Urinary bladder (tissue), 4 donors: ENCODE data around the gene SNX14. TPM values are rescaled to one million over a fixed set of nuclear protein-coding genes. Genes with fewer than 3 reads are reported as not detected.

ENCODE experiments used
- DNase-seq: peaks from one replicate; pipeline ENCODE4 v3.0.0-alpha.2; 2015; ENCODE audit errors: extremely low spot score
- H3K27ac ChIP-seq: one replicate; pipeline ENCODE4 v1.5.1; 2013; ENCODE audit warnings: low read depth, mild to moderate bottlenecking, moderate library complexity
- H3K36me3 ChIP-seq: one replicate; pipeline ENCODE4 v1.6.1; 2013; ENCODE audit warnings: mild to moderate bottlenecking, moderate library complexity; ENCODE audit not compliant: insufficient read depth
- H3K4me1 ChIP-seq: one replicate; pipeline ENCODE4 v1.6.1; 2013; ENCODE audit warnings: mild to moderate bottlenecking, moderate library complexity; ENCODE audit not compliant: insufficient read depth
- H3K4me3 ChIP-seq: one replicate; pipeline ENCODE4 v1.5.1; 2013; ENCODE audit warnings: low read depth, low read length
- WGBS: extraction: QIAGEN DNeasy Blood & Tissue Kit; methylation state at CpG from one replicate; pipeline ENCODE4 v1.1.7; 2013; 5-methylcytosine and 5-hydroxymethylcytosine counted together
- polyA plus RNA-seq: library from polyadenylated mRNA; stranded (reverse); fragments of 200-250 nt; gene quantifications from one replicate; pipeline ENCODE4 v1.2.3, GENCODE V29; 2013
- total RNA-seq: library from RNA; depleted of rRNA; stranded (reverse); fragments of >200 nt; gene quantifications from one replicate; pipeline ENCODE4 v1.2.3, GENCODE V29; 2014
- donor health status: healthy with polysubstance abuse.
- donor health status: healthy.

Gene SNX14
- total and polyA plus RNA-seq, 2 donors: 43.1 to 207 TPM

DNA sequence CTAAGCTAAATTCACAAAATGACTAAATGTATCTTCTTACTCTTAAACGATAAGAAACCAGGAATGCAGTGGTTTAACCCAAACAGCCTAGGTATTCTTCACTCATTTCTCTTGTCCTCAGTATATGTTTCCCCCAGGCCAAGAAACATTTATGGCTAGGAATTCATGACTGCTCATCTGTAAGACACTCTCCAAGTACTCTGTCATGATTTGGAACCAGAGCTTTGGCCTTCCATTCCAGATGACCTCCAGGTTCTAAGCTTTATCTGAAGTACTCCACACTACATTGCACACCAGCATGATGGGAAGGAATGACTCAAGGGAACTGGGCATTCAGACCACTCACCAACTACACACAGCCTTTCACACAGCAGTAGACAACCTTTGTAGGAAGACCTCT is 114.5 kb downstream of the SNX14 start:
- DNase-seq: no peak
- no peaks in the 10 kb centered on the region for H3K4me1 ChIP-seq
- no peaks in the 10 kb centered on the region for H3K36me3 ChIP-seq
- H3K27ac ChIP-seq: no peak overlapping the region
- WGBS: 90% methylated on average over 1 of the region's 1 CpG
- no peak overlapping the region for H3K4me3 ChIP-seq

GRCh38 chr6:85476532-85476931 is 117.1 kb downstream of the SNX14 start:
- Histone ChIP-seq H3K36me3 (no peaks in the 10 kb centered on the region), H3K27ac (no peak overlapping the region), H3K4me1 (no peaks in the 10 kb centered on the region), H3K4me3 (no peak overlapping the region)
- DNase-seq: no peak
- 94% methylated on average over 4 of the region's 4 CpGs for WGBS

GRCh38 chr6:85473748-85474147 is 119.9 kb downstream of the SNX14 start:
- H3K27ac ChIP-seq: no peak overlapping the region
- no peaks in the 10 kb centered on the region for H3K4me1 ChIP-seq
- WGBS: 100% methylated on average over 1 of the region's 1 CpG
- H3K36me3 ChIP-seq: no peaks in the 10 kb centered on the region
- no peak overlapping the region for H3K4me3 ChIP-seq
- DNase-seq: no peak

- no peak for DNase-seq
- Histone ChIP-seq H3K4me3 (no peak overlapping the region), H3K4me1 (no peaks in the 10 kb centered on the region), H3K27ac (no peak overlapping the region), H3K36me3 (no peaks in the 10 kb centered on the region)
- 69% methylated on average over 1 of the region's 1 CpG for WGBS
Observed at GRCh38 chr6:85472744-85473143, 120.9 kb downstream of the SNX14 start.

DNA sequence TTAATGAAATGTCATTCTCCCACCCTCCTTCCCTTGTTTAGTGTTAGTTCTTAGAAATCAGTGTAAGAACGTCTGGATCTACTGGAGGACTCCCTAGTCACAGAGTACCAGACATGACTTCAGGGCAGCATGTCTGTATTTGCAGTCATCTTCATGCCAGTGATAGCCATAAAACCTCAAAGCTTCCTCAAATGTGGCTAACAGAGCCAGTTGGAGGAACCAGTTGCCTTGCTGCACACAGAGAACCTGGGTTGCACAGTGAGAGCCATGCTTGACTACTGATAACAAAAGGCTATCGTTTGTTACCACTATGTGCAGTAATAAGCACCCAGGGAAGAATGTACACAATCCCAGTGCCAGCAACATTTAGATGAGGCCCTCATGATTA is 123.6 kb downstream of the SNX14 start:
- no peaks in the 10 kb centered on the region for H3K36me3 ChIP-seq
- no peaks in the 10 kb centered on the region for H3K4me1 ChIP-seq
- no peak overlapping the region for H3K4me3 ChIP-seq
- WGBS: 70% methylated on average over 2 of the region's 2 CpGs
- no peak for DNase-seq
- no peak overlapping the region for H3K27ac ChIP-seq

GRCh38 chr6:85469276-85470022 is 124.2 kb downstream of the SNX14 start:
- Histone ChIP-seq H3K36me3 (no peaks in the 10 kb centered on the region), H3K27ac (no peak overlapping the region), H3K4me1 (no peaks in the 10 kb centered on the region), H3K4me3 (no peak overlapping the region)
- DNase-seq: no peak
- 80% methylated on average over 2 of the region's 2 CpGs for WGBS

DNA sequence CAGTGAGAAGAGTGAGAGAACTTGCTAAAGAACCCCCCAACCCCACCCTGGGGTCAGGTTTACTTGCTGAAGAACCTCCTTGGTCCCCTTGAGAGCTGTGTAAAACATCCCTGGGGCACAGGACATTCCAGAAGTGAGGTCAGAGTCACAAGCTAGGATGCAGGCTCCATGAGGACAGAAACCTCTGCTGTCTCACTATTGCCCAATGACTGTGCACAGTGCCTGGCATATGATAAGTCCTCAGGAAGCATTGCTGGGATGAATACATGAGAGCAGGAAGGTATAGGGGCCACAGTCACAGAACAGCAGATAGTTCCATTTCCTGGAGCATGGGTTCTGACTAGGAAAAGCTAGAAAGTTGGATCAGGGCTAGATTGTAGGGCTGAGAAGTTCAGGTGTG is 125.3 kb downstream of the SNX14 start:
- Histone ChIP-seq H3K36me3 (no peaks in the 10 kb centered on the region), H3K4me3 (no peak overlapping the region), H3K4me1 (no peaks in the 10 kb centered on the region), H3K27ac (no peak overlapping the region)
- DNase-seq: no peak

DNA sequence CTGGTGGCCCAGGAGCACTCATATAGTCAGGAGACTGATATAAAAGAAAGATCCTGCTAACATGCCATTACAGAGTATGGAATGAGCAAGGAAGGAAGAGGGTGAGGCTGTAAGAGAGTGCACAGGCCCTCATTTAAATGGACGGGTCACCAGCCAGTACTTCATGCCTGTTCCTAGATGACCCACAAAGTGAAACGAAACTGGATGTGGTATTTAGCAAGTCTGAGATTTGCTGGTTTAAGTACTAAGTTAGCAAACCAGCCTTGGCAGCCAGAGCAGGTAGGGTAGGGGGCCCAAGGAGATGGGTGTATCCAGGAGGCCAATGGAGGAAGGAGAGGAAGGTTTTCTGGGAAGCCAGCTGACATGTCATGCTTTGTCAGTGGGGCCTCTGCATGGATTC is 127.9 kb downstream of the SNX14 start:
- DNase-seq: no peak
- 75% methylated on average over 2 of the region's 2 CpGs for WGBS
- H3K36me3 ChIP-seq: no peaks in the 10 kb centered on the region
- no peaks in the 10 kb centered on the region for H3K4me1 ChIP-seq
- H3K4me3 ChIP-seq: no peak overlapping the region
- no peak overlapping the region for H3K27ac ChIP-seq

- DNase-seq: no peak
- Histone ChIP-seq H3K27ac (no peak overlapping the region), H3K4me1 (no peaks in the 10 kb centered on the region)
Observed at GRCh38 chr6:85464722-85465150, 128.9 kb downstream of the SNX14 start.

DNA sequence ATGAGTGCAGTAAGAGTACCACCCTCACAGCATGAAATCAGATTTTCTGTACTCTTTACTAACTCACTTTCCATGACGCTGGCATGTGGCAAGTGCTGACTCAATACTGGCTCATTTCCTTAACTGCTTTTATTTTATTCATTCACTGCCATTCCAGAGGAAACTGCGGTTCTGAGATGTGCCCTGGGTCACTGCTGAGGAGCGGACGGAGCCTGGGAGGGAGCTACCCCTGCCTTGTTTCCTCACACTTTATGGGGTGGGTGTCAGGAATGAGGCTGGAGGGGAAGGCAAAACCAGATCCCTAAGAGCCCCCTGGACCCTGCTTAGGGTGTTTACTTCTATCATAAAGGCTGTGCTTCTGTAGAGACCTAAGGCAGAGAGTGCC is 129.4 kb downstream of the SNX14 start:
- WGBS: 62% methylated on average over 4 of the region's 4 CpGs
- no peak overlapping the region for H3K27ac ChIP-seq
- H3K36me3 ChIP-seq: no peaks in the 10 kb centered on the region
- no peak for DNase-seq
- no peak overlapping the region for H3K4me3 ChIP-seq
- H3K4me1 ChIP-seq: no peaks in the 10 kb centered on the region

More at GRCh38 chr6:85464722-85465150, 128.9 kb downstream of the SNX14 start:
- WGBS: 72% methylated on average over 4 of the region's 4 CpGs
- Histone ChIP-seq H3K4me3 (no peak overlapping the region), H3K36me3 (no peaks in the 10 kb centered on the region)

DNA sequence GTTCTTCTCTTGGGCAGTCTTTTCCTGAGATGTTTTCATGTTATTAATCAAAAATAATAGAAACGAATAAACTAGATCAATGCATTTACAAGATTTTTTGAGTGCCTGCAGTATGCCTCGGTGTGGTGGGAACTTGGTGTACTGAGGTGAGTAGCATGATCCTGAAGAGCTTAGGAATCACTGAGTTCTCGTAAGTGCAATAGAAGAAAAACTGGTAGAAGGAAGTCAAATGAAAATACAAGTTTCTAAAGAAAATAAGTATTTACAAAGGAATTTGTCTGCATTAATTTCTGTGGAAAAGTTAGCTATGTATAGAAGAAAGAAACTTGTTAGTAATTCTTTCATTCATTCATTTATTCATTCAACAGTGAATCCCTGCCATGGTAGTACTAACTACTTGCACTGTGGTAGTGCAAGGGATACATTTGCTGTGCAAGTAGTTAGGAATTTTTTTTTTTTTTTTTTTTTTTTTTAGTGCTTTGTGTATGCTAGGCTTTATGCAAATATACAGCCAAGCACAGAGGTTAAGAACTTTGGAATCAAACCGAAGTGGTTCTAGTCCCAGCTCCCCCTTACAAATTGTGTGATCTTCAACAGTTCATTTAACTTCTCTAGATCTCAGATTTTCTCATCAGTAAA is 129.9 kb downstream of the SNX14 start:
- WGBS: 80% methylated on average over 4 of the region's 4 CpGs
- no peak overlapping the region for H3K27ac ChIP-seq
- no peaks in the 10 kb centered on the region for H3K4me1 ChIP-seq
- no peaks in the 10 kb centered on the region for H3K36me3 ChIP-seq
- H3K4me3 ChIP-seq: no peak overlapping the region
- DNase-seq: no peak

GRCh38 chr6:85462673-85463072 is 131.0 kb downstream of the SNX14 start:
- WGBS: 90% methylated on average over 2 of the region's 2 CpGs
- Histone ChIP-seq H3K27ac (no peak overlapping the region), H3K4me3 (no peak overlapping the region), H3K4me1 (no peaks in the 10 kb centered on the region), H3K36me3 (no peaks in the 10 kb centered on the region)
- no peak for DNase-seq

- H3K27ac ChIP-seq: no peak overlapping the region
- no peaks in the 10 kb centered on the region for H3K4me1 ChIP-seq
- no peak for DNase-seq
- H3K36me3 ChIP-seq: no peaks in the 10 kb centered on the region
- 82% methylated on average over 4 of the region's 4 CpGs for whole genome bisulfite sequencing
- no peak overlapping the region for H3K4me3 ChIP-seq
Observed at GRCh38 chr6:85461798-85462170, 131.9 kb downstream of the SNX14 start.

GRCh38 chr6:85460921-85461797 is 132.5 kb downstream of the SNX14 start:
- Histone ChIP-seq H3K4me3 (no peak overlapping the region), H3K36me3 (no peaks in the 10 kb centered on the region), H3K27ac (no peak overlapping the region), H3K4me1 (no peaks in the 10 kb centered on the region)
- WGBS: 70% methylated on average over 4 of the region's 4 CpGs
- no peak for DNase-seq
